ENCODE measurements around the gene FNBP1L. TPM values are rescaled to one million over a fixed set of nuclear protein-coding genes. Genes with fewer than 3 reads are reported as not detected.
A peak's percentile ranks its signal among the peaks of the same experiment; 100 is the strongest.
"Not testable (repeated sequence)": the region's sequence is repeated elsewhere in the genome, so short reads cannot be mapped to it uniquely, and the experiment has no call there.

FNBP1L gene
- total RNA-seq, 1 donor from 2014 or later: 40.6 TPM

- intact Hi-C loops (cut with DNase I): no loop called here
- Histone ChIP-seq H3K4me1 (peaks cover 12% of the 10 kb centered on the region), H3K4me3 (peak overlapping the region; percentile 37), H3K27me3 (ENCODE audit: low read depth) (no peaks in the 10 kb centered on the region), H3K27ac (peak overlapping the region; percentile 83), H3K9me3 (no peaks in the 10 kb centered on the region), H3K36me3 (peaks cover 90% of the 10 kb centered on the region)
- peak; percentile 96 to 98 for ATAC-seq
- no peak for TF ChIP-seq CTCF (IDR thresholded peaks at IDR 0.05)
- peak; percentile 97 for DNase-seq
These were observed 137.4 kb downstream of the FNBP1L start for GRCh38 chr1:93585059-93585966.

DNA sequence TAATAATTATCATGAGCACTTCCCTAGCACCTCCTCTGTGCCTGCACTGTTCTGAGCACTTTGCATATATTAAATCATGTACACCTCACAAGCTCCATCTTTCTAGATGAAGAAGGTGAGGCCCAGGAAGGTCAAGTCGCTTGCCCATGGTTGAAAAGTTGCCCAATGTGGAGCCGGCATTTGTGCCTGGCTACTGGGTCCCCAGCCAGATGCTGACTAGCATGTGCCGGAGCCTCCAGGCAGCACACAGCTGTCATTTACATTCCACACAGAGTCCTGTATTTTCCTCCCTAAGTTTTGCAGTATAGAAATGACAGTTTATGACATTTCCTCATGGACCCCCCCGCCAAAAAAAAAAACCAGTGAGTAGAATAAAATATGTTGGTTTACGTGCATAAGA, 139.4 kb downstream of the FNBP1L start:
- Histone ChIP-seq H3K27me3 (ENCODE audit: low read depth) (no peaks in the 10 kb centered on the region), H3K36me3 (peaks cover 82% of the 10 kb centered on the region), H3K4me3 (no peak overlapping the region), H3K27ac (no peak overlapping the region), H3K9me3 (no peaks in the 10 kb centered on the region), H3K4me1 (peaks cover 17% of the 10 kb centered on the region)
- no peak for ATAC-seq
- DNase-seq: no peak
- intact Hi-C loops (cut with DNase I): no loop called here
- TF ChIP-seq CTCF (IDR thresholded peaks at IDR 0.05): no peak

DNA sequence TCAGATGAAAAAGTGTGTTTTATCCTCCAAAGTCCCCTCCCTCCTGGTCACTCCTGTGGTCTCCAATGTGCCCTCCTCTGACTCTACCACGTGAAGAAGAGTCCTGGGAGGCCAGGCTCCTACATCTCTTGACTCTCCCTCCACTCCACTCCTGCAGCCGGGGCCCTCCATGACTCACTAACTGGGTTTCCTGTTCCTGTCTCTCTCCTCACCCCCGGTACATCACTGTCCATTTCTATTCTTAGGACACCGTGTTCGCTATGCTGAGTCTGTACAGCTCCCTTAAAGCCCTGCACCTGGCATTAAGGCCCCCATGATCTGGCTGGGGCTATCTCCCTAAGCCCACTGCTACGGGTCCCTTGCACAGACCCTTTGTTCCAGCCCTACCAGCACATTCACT, 140.3 kb downstream of the FNBP1L start:
- intact Hi-C loops (cut with DNase I): no loop called here
- DNase-seq: no peak
- ATAC-seq: no peak
- Histone ChIP-seq H3K36me3 (peaks cover 73% of the 10 kb centered on the region), H3K4me3 (no peak overlapping the region), H3K27ac (no peak overlapping the region), H3K9me3 (no peaks in the 10 kb centered on the region), H3K4me1 (peaks cover 25% of the 10 kb centered on the region), H3K27me3 (ENCODE audit: low read depth) (no peaks in the 10 kb centered on the region)
- no peak for TF ChIP-seq CTCF (IDR thresholded peaks at IDR 0.05)

GRCh38 chr1:93588955-93589354, 141.0 kb downstream of the FNBP1L start:
- no peak for TF ChIP-seq CTCF (IDR thresholded peaks at IDR 0.05)
- no peak overlapping the region for H3K4me3 ChIP-seq
- H3K4me1 ChIP-seq: peaks cover 25% of the 10 kb centered on the region
- H3K36me3 ChIP-seq: peaks cover 66% of the 10 kb centered on the region
- H3K27me3 ChIP-seq (ENCODE audit: low read depth): no peaks in the 10 kb centered on the region
- H3K9me3 ChIP-seq: no peaks in the 10 kb centered on the region
- ATAC-seq (no peak), DNase-seq (no peak)
- no peak overlapping the region for H3K27ac ChIP-seq
- intact Hi-C loops (cut with DNase I): no loop called here

GRCh38 chr1:93591291-93591675, 143.4 kb downstream of the FNBP1L start:
- Histone ChIP-seq H3K36me3 (peaks cover 44% of the 10 kb centered on the region), H3K27ac (peak overlapping the region; percentile 19), H3K4me1 (peaks cover 18% of the 10 kb centered on the region)
- H3K4me3 ChIP-seq; H3K27me3 ChIP-seq (ENCODE audit: low read depth); DNase-seq; H3K9me3 ChIP-seq; intact Hi-C loops (cut with DNase I): not testable (repeated sequence)
- ATAC-seq: peak in 1 of 2 donors; percentile 4

Measured in lower lobe of right lung (tissue), 2 donors.